ENCODE results near the gene TMEM30B.
"Not testable (repeated sequence)": the region's sequence is repeated elsewhere in the genome, so short reads cannot be mapped to it uniquely, and the experiment has no call there.

The TMEM30B gene

DNA sequence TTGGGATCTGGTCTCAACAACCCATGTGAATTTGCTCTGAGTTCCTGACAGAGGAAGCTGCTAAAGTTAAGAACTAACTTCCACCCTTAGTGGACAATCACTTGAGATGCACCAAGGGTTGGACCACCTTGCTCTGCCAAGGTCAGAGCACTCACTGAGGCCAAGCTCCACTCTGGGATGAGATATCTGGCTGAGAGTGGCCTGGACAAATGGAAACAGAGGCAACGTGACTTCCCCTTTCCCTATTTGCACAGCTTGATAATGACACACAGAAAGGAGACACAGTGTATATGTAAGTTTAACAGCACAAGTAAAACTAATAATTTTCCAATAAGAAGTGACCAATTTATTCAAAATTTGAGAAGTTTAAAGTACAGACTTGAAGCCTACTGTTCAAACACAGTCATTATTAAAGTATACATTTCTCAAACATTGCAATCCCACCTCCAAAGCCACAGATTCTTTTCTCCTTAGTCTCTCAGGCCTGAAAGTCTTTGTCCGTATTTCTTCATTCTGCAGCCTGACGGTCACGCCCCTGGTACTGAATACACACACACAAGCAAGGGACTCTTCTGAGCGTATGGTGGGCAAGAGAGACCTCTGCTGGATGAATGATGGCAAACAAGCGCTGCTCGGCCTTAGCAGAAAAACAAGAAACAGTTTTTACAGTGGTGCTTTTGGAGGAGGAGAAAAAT, 28.6 kb downstream of the TMEM30B start:
- TF ChIP-seq, protein P1, sequence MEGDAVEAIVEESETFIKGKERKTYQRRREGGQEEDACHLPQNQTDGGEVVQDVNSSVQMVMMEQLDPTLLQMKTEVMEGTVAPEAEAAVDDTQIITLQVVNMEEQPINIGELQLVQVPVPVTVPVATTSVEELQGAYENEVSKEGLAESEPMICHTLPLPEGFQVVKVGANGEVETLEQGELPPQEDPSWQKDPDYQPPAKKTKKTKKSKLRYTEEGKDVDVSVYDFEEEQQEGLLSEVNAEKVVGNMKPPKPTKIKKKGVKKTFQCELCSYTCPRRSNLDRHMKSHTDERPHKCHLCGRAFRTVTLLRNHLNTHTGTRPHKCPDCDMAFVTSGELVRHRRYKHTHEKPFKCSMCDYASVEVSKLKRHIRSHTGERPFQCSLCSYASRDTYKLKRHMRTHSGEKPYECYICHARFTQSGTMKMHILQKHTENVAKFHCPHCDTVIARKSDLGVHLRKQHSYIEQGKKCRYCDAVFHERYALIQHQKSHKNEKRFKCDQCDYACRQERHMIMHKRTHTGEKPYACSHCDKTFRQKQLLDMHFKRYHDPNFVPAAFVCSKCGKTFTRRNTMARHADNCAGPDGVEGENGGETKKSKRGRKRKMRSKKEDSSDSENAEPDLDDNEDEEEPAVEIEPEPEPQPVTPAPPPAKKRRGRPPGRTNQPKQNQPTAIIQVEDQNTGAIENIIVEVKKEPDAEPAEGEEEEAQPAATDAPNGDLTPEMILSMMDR (IDR thresholded peaks at IDR 0.05), result peak; percentile 61
- no peak overlapping the region for H3K4me3 ChIP-seq
- no peak overlapping the region for H3K27ac ChIP-seq
- no peak for DNase-seq (ENCODE audit: low spot score)

DNA sequence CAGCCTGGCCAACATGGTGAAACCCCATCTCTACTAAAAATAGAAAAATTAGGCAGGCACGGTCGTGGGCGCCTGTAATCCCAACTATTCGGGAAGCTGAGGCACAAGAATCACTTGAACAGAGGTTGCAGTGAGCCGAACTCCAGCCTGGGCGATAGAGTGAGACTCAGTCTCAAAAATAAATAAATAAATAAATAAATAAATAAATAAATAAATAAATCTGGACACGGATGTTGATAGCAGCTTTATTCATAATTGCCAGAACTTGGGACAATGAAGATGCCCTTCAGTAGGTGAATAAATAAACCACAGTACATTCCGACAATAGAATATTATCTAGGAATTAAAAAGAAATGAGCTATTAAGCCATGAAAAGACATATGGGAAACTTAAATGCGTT, 31.1 kb downstream of the TMEM30B start:
- DNase-seq (ENCODE audit: low spot score), result no peak

DNA sequence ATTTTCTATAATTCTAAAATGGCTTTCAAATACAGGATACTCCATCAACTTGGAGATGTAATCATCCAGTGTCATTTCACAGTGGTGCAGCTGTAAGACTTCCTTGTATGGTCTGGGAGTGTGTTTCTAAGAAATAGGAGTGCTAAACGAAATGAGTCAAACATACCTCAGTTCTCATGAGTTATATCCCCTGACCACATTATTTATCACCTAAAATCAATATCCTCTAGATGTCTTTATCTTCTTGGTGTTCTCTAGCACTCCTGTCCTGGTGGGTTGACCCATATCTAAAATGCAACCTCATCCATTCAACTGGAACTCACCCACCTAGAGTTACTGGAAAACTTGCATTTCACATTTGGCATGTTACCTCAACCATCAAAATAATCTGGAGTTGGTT, 33.2 kb downstream of the TMEM30B start:
- Histone ChIP-seq H3K27ac (no peak overlapping the region), H3K4me3 (no peak overlapping the region)
- TF ChIP-seq, protein P1 (IDR thresholded peaks at IDR 0.05), result no peak
- DNase-seq (ENCODE audit: low spot score), result no peak

More for the DNA sequence above, 31.1 kb downstream of the TMEM30B start:
- TF ChIP-seq, protein P1 (IDR thresholded peaks at IDR 0.05), result no peak
- Histone ChIP-seq H3K4me3 (no peak overlapping the region), H3K27ac (no peak overlapping the region)

DNA sequence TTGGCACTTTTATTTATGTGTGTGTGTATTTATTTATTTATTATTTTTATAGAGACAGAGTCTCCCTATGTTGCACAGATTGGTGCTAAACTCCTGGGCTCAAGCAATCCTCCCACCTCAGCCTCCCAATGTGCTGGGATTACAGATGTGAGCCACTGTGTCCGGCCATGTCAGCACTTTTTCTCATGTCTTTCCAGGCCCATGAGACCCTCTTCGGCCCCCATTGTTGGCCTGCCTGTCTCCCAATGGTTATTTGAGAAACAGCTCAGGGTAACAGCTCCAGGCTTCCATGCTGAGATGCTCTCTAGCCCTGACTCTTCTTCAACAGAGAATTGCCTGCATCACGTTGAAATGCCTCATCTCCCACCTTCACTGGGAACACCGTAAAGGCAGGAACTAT, 34.4 kb downstream of the TMEM30B start:
- H3K4me3 ChIP-seq, result no peak overlapping the region
- no peak overlapping the region for H3K27ac ChIP-seq
- no peak for DNase-seq (ENCODE audit: low spot score)
- TF ChIP-seq, protein P1 (IDR thresholded peaks at IDR 0.05), result no peak

DNA sequence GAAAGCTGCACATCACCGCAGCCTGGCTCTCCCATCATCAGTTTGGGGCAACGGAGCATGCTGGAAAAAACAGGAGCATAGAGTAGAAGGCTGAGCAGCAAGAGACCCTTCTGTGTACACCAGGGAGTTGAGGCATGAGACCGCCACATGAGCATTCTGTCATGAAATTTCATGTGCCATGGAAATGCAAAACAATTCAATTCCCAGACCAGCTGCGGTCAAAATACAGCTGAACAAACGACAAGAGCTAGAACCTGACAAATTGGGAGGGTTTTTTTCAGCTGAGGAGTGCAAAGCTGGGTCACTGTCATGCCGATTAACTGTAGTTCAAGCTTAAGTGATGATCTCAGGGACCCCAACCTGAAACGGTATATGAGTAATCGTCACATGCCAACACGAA, 37.1 kb downstream of the TMEM30B start:
- H3K27ac ChIP-seq, result no peak overlapping the region
- H3K4me3 ChIP-seq, result no peak overlapping the region
- TF ChIP-seq, protein P1 (IDR thresholded peaks at IDR 0.05), result no peak
- DNase-seq (ENCODE audit: low spot score), result no peak

DNA sequence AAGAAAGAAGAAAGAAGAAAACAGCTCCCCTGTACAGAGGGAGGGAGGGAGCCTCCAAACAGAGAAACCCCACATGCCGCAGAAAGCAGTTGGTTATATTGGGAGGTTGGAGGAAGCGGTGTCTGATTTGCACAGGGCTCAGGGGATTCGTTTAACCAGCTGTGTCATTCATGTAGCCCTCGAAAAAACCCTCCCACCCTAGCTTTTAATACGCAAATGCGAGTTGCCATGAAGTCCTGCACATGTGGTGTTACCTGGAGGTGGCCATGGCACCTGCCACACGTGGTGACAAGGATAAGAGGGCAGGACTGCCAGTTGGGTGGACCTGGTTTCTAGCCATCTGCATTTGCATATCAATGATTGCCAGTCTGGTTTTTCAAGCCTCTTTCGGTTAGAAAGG, 40.9 kb downstream of the TMEM30B start:
- no peak overlapping the region for H3K4me3 ChIP-seq
- no peak for DNase-seq (ENCODE audit: low spot score)
- H3K27ac ChIP-seq, result no peak overlapping the region
- TF ChIP-seq, protein P1 (IDR thresholded peaks at IDR 0.05), result no peak

DNA sequence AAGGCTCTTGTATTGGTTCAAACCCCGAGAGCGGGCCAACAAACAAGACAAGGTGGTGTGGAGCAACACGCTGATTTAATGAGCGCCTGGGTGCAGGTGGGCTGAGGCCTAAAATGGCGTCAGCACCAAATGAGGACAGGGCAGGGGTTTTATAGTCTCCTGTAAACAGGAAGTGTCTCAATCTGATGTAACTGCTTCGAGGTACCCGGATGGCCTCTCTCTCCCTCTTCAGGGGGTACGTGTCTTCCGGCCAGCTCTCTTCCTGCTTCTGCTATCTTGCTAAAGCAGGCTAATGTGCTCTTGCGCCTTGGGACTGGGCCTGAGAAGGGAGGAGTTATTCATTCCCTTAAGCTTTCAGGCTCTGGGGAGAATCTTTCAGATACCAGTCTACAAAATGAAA, 41.9 kb downstream of the TMEM30B start:
- not testable (repeated sequence) for DNase-seq (ENCODE audit: low spot score); H3K27ac ChIP-seq; H3K4me3 ChIP-seq

All from coronary artery (tissue), 2 donors.